GM12878 (cell line): ENCODE measurements around the gene DRD1. TPM values are rescaled to one million over a fixed set of nuclear protein-coding genes. Genes with fewer than 3 reads are reported as not detected.

Experiments
- BCL11A ChIP-seq: IDR thresholded peaks from 2 replicates; pipeline ENCODE4 v1.6.1; 2011; ENCODE audit warnings: low read depth, low read length
- BHLHE40 ChIP-seq, 2 experiments: fragments of 450-650 bp in 1 of 2; IDR thresholded peaks; 2 replicates each; pipeline ENCODE4 v1.6.1; 2011 to 2017; ENCODE audit warnings: low read depth in 2 of 2, borderline replicate concordance in 1 of 2, improper control_type of control experiment in 1 of 2, low read length in 1 of 2, mild to moderate bottlenecking in 1 of 2
- FOXK2 ChIP-seq: fragments of 450-650 bp; IDR thresholded peaks from 2 replicates; pipeline ENCODE4 v1.6.1; 2017; ENCODE audit warnings: mild to moderate bottlenecking, moderate library complexity
- FOXM1 ChIP-seq: IDR thresholded peaks from 2 replicates; pipeline ENCODE4 v1.6.1; 2012; ENCODE audit warnings: low read depth, mild to moderate bottlenecking, inconsistent platforms, low read length, moderate library complexity
- HDAC2 ChIP-seq: fragments of 200-600 bp; sonication (generic); IDR thresholded peaks from 2 replicates; pipeline ENCODE4 v1.6.1; 2017
- MEF2B ChIP-seq: fragments of 450-650 bp; IDR thresholded peaks from 2 replicates; pipeline ENCODE4 v1.6.1; 2018; ENCODE audit warnings: mild to moderate bottlenecking, moderate library complexity; ENCODE audit not compliant: partially characterized antibody, poor library complexity, severe bottlenecking
- NFIC ChIP-seq: IDR thresholded peaks from 2 replicates; pipeline ENCODE4 v1.6.1; 2012; ENCODE audit warnings: low read depth, mild to moderate bottlenecking, inconsistent platforms, low read length, moderate library complexity
- REST ChIP-seq: IDR thresholded peaks from 2 replicates; pipeline ENCODE4 v1.6.1; 2012; ENCODE audit warnings: mild to moderate bottlenecking, low read depth, low read length
- SREBF1 ChIP-seq: IDR thresholded peaks from 2 replicates; pipeline ENCODE4 v1.6.1; 2012; ENCODE audit warnings: mild to moderate bottlenecking, low read length
- ZNF687 ChIP-seq: fragments of 450-650 bp; IDR thresholded peaks from 2 replicates; pipeline ENCODE4 v1.6.1; 2017; ENCODE audit warnings: mild to moderate bottlenecking, moderate library complexity
- polyA plus RNA-seq, 11 experiments: library from polyadenylated mRNA; depleted of rRNA in 4 of 11; unstranded in 6 of 11; stranded (reverse) in 5 of 11; fragments of >200 nt; fragmentation: Nextera tagmentation in 4 of 11; fragmentation: Illumina TruSeq in 1 of 11; extraction: Ambion mirVana in 4 of 11; extraction: Trizol in 1 of 11; gene quantifications; 1 replicate in 1 of 11; 2 replicates in 10 of 11; pipeline versions ENCODE4 v1.2.1 to v1.2.3, GENCODE V29; 2011 to 2016; ENCODE audit warnings: inconsistent platforms in 2 of 11, missing spikeins in 2 of 11, low read depth in 1 of 11
- total RNA-seq, 4 experiments: library from RNA; depleted of rRNA in 3 of 4; stranded (reverse); fragments of >200 nt in 3 of 4; fragmentation: Illumina TruSeq in 1 of 4; extraction: Trizol in 1 of 4; gene quantifications; 2 replicates each; pipeline versions ENCODE4 v1.2.1 to v1.2.3, GENCODE V29; 2013 to 2021

Gene DRD1
- total and polyA plus RNA-seq, 10 of the 15 experiments (the other 5 are each of a cell fraction or from before 2014, with no cell fraction given), result not detected

- TF ChIP-seq ZNF687 (no peak), HDAC2 (no peak), NFIC (no peak), BHLHE40 (IDR thresholded peaks at IDR 0.05; ENCODE audit: borderline replicate concordance in 1 of 2, low read depth in 2 of 2, low read length in 1 of 2) (no peak), MEF2B (no peak), FOXK2 (no peak), SREBF1 (no peak), REST (no peak), FOXM1 (no peak), BCL11A (no peak)
Measured at GRCh38 chr5:175485631-175486030, 41.6 kb upstream of the DRD1 start (continued).
